ENCODE data around the gene UFSP2. TPM values are rescaled to one million over a fixed set of nuclear protein-coding genes. Genes with fewer than 3 reads are reported as not detected.
A peak's percentile ranks its signal among the peaks of the same experiment; 100 is the strongest.

Gene UFSP2
- total RNA-seq, 1 donor from 2014 or later = 27.5 TPM

DNA sequence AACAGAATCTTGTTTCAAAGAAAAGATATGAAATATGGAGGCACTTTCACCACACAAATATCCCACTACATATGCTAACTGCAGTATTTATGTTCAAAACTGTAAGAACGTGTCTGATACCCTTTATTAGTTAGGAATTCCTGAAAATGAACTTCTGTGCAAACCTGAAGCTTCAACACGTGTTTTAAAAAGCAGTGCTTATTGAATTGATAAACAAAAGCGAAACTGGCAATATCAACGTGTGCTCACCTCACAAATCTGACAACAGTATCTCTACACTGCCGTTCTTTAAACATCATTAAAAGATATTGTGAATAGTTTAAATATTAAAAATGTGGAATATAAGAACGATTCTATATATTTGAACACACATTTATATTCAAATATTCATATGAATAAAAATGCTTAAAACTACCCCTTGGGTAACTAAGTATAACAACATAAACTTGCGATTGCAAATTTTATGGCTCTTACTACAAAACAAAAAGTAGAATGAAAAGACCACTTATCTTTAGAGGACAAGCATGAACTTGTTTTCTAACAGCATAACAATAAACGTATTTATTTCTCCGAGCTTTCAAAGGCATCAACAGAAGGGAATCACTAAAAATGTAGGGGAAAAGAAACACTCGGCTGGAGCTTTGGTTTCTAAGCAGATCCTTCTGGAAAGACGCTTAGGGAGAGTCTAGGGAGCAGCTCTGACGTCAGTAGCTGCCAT lies 30.4 kb downstream of the UFSP2 start, which contains the start of gene LRP2BP:
TSS of gene LRP2BP (minus strand) at position 687 of the 718 bp plus-strand sequence. CDS start 17,738 bp downstream, outside the sequence.
- Histone ChIP-seq H3K27ac (ENCODE audit: low read depth, low read length) (peak within 1 kb of the TSS; percentile 93), H3K9me3 (ENCODE audit: insufficient read depth, low read depth, low read length) (no peaks in the 10 kb centered on the region), H3K9ac (ENCODE audit: low read length) (peak within 1 kb of the TSS; percentile 88), H4K20me1 (ENCODE audit: insufficient read depth, low read length) (no peaks in the 10 kb centered on the region), H3K4me3 (ENCODE audit: insufficient read depth, low read depth, low read length) (peak within 1 kb of the TSS; percentile 64), H3K27me3 (ENCODE audit: insufficient read depth, low read length) (no peaks in the 10 kb centered on the region), H3K79me2 (ENCODE audit: insufficient read depth, low read length) (no peaks in the 10 kb centered on the region), H3K36me3 (ENCODE audit: insufficient read depth, low read length) (peaks cover 5% of the 10 kb centered on the region), H2AFZ (ENCODE audit: low read depth, low read length) (peak within 1 kb of the TSS; percentile 70), H3K4me2 (ENCODE audit: low read length) (peak within 1 kb of the TSS; percentile 90), H3K4me1 (ENCODE audit: insufficient read depth, low read length) (peaks cover 9% of the 10 kb centered on the region)
- Mint-ChIP-seq H3K9me3 (ENCODE audit: unreplicated experiment) (peaks cover 3% of the 10 kb centered on the region), H3K4me3 (ENCODE audit: unreplicated experiment) (peak within 1 kb of the TSS; percentile 91), H3K36me3 (ENCODE audit: low read depth, unreplicated experiment) (peaks cover 5% of the 10 kb centered on the region), H3K4me1 (ENCODE audit: low read depth, unreplicated experiment) (peaks cover 6% of the 10 kb centered on the region), H3K27ac (ENCODE audit: unreplicated experiment) (peak within 1 kb of the TSS; percentile 92), H3K27me3 (ENCODE audit: low read depth, unreplicated experiment) (no peaks in the 10 kb centered on the region)
- DNase-seq (ENCODE audit: low read depth) (no peak), FAIRE-seq (no peak)
- TF ChIP-seq EZH2 (IDR thresholded peaks at IDR 0.05; ENCODE audit: insufficient read depth, low read length) = no peak
- TF ChIP-seq, protein P1, sequence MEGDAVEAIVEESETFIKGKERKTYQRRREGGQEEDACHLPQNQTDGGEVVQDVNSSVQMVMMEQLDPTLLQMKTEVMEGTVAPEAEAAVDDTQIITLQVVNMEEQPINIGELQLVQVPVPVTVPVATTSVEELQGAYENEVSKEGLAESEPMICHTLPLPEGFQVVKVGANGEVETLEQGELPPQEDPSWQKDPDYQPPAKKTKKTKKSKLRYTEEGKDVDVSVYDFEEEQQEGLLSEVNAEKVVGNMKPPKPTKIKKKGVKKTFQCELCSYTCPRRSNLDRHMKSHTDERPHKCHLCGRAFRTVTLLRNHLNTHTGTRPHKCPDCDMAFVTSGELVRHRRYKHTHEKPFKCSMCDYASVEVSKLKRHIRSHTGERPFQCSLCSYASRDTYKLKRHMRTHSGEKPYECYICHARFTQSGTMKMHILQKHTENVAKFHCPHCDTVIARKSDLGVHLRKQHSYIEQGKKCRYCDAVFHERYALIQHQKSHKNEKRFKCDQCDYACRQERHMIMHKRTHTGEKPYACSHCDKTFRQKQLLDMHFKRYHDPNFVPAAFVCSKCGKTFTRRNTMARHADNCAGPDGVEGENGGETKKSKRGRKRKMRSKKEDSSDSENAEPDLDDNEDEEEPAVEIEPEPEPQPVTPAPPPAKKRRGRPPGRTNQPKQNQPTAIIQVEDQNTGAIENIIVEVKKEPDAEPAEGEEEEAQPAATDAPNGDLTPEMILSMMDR (IDR thresholded peaks at IDR 0.05; ENCODE audit: insufficient read depth, low read depth, low read length) = no peak

DNA sequence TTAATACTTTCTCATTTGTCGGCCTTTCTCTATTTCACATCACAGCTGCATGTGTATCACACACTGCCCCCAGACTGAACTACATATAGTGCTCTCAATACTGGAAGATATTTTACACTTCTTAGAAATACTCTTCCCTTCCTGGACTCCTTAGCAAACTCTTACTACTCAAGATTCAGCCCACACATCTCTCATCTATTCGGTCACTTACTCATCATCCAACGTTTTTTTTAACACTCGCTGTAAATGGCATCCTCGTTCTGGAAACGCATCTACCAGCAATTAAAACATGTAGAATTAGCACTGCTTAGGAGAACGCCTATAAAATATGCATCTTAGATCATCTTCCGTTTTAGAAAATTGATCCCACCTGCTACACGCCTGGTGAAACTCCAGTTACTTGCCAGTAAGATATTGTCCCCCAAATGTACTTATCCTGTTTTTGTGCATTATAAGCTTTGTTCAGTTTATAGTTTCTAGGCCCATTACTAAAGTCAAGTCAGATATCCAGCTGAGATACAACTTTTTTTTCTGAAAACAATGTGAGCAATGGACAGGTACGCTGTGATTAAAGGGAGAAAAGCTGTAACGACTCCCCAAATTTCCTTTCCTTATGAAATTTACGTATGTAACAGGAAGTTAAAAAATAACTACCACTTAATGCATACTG lies 31.1 kb downstream of the UFSP2 start:
- DNase-seq (ENCODE audit: low read depth) (peak; percentile 27), FAIRE-seq (no peak)
- peaks cover 3% of the 10 kb centered on the region for H3K9me3 Mint-ChIP-seq (ENCODE audit: unreplicated experiment)
- no peak overlapping the region for H2AFZ ChIP-seq (ENCODE audit: low read depth, low read length)
- peak overlapping the region; percentile 88 for H3K9ac ChIP-seq (ENCODE audit: low read length)
- H3K4me2 ChIP-seq (ENCODE audit: low read length) = peak overlapping the region; percentile 90
- TF ChIP-seq, protein P1 (IDR thresholded peaks at IDR 0.05; ENCODE audit: insufficient read depth, low read depth, low read length) = no peak
- no peak for TF ChIP-seq EZH2 (IDR thresholded peaks at IDR 0.05; ENCODE audit: insufficient read depth, low read length)
- no peaks in the 10 kb centered on the region for H4K20me1 ChIP-seq (ENCODE audit: insufficient read depth, low read length)
- H3K27ac ChIP-seq (ENCODE audit: low read depth, low read length) = peak overlapping the region; percentile 93
- peaks cover 9% of the 10 kb centered on the region for H3K4me1 ChIP-seq (ENCODE audit: insufficient read depth, low read length)
- no peak overlapping the region for H3K27ac Mint-ChIP-seq (ENCODE audit: unreplicated experiment)
- H3K27me3 ChIP-seq (ENCODE audit: insufficient read depth, low read length) = no peaks in the 10 kb centered on the region
- no peaks in the 10 kb centered on the region for H3K79me2 ChIP-seq (ENCODE audit: insufficient read depth, low read length)
- peaks cover 5% of the 10 kb centered on the region for H3K36me3 ChIP-seq (ENCODE audit: insufficient read depth, low read length)
- peaks cover 6% of the 10 kb centered on the region for H3K4me1 Mint-ChIP-seq (ENCODE audit: low read depth, unreplicated experiment)
- peak overlapping the region; percentile 54 for H3K4me3 Mint-ChIP-seq (ENCODE audit: unreplicated experiment)
- peaks cover 5% of the 10 kb centered on the region for H3K36me3 Mint-ChIP-seq (ENCODE audit: low read depth, unreplicated experiment)
- peak overlapping the region; percentile 64 for H3K4me3 ChIP-seq (ENCODE audit: insufficient read depth, low read depth, low read length)
- no peaks in the 10 kb centered on the region for H3K27me3 Mint-ChIP-seq (ENCODE audit: low read depth, unreplicated experiment)
- H3K9me3 ChIP-seq (ENCODE audit: insufficient read depth, low read depth, low read length) = no peaks in the 10 kb centered on the region
